ENCODE data around the gene DCAF15. TPM values are rescaled to one million over a fixed set of nuclear protein-coding genes. Genes with fewer than 3 reads are reported as not detected.

Gene DCAF15
- total RNA-seq, 2 experiments from 2014 or later, result 67.7 to 70.6 TPM

DNA sequence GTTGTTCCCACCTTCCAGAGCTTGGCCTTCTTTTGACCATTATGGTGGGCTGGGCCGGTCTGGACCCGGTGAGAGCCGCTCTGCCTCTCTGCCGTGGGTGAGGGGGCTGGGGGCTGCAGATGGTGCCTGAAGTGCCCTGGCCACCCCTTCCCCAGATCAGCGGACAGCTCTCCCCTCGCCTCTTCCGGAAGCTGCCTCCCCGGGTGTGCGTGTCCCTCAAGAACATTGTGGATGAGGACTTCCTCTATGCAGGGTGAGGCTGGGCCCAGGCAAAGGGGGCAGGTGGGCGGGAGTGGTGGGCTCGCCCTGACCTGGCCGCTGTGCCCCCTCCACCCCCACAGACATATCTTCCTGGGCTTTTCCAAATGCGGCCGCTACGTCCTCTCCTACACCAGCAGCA is 1.9 kb downstream of the DCAF15 start:
- Mint-ChIP-seq H3K27me3 (ENCODE audit: low read depth) (no peaks in the 10 kb centered on the region), H3K9me3 (no peaks in the 10 kb centered on the region), H3K4me1 (ENCODE audit: low read depth) (peaks cover 20% of the 10 kb centered on the region), H3K27ac (no peak overlapping the region), H3K36me3 (ENCODE audit: low read depth) (peaks cover 13% of the 10 kb centered on the region), H3K4me3 (peak overlapping the region; percentile 38)
- intact Hi-C loops (cut with micrococcal nuclease), result loop anchor here (5.0 kb wide), 2 partner anchors 93 to 118 kb away; partner anchors contain the start of gene MISP3
- CTCF ChIA-PET, result interaction anchor here (0.5 to 2.6 kb wide), 3 partner anchors 31 to 120 kb away, joined by 3 to 5 read pairs (median 3); no protein-coding TSS in a partner anchor
- no peak for DNase-seq

DNA sequence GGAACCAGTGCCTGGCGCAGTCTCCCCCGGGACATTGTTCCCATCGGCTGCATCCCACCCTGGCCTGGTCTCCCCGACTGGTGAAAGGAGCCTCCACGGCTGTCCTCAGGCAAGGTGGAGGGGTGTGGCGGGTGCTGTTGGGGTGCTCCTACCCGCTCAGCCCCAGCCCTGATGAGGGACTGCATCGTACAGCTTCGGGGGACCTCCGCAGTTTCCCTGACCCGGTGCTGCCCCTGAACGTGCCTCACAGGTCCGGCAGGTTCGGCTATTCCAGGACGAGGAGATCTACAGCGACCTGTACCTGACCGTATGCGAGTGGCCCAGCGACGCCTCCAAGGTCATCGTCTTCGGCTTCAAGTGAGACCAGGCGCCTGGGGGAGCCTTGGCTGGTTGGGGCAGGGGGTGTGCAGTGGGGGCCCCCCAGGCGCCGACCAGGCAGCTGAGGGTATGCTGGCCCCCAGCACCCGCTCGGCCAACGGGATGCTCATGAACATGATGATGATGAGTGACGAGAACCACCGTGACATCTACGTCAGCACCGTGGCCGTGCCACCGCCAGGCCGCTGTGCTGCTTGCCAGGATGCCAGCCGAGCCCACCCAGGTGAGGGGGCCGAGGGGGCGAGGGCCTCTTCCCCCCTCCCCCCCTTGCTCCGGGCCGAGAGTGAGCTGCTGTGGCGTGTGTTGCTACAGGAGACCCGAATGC is 3.5 kb downstream of the DCAF15 start:
- CTCF ChIA-PET, result interaction anchor here (1.2 to 2.6 kb wide), 2 partner anchors 29 to 69 kb away, joined by 5 to 6 read pairs; no protein-coding TSS in a partner anchor
- Mint-ChIP-seq H3K4me1 (ENCODE audit: low read depth) (peaks cover 20% of the 10 kb centered on the region), H3K27ac (no peak overlapping the region), H3K9me3 (no peaks in the 10 kb centered on the region), H3K36me3 (ENCODE audit: low read depth) (peaks cover 16% of the 10 kb centered on the region), H3K4me3 (no peak overlapping the region), H3K27me3 (ENCODE audit: low read depth) (no peaks in the 10 kb centered on the region)
- DNase-seq, result no peak
- intact Hi-C loops (cut with micrococcal nuclease), result no loop called here

DNA sequence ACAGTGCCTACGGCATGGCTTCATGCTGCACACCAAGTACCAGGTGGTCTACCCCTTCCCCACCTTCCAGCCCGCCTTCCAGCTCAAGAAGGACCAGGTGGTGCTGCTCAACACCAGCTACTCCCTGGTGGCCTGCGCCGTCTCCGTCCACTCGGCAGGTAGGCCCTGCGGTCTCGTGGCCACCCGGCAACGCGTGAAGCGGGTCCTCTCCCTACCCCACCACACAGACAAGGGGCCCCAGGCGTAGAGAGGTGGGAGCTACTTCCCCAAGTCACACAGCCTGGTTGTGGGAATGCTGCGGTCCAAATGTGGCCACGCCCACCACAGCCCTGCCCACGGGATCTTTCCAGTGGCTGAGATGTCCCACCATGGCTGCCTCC is 4.0 kb downstream of the DCAF15 start:
- Mint-ChIP-seq H3K4me1 (ENCODE audit: low read depth) (peaks cover 20% of the 10 kb centered on the region), H3K27ac (no peak overlapping the region), H3K4me3 (no peak overlapping the region), H3K9me3 (no peaks in the 10 kb centered on the region), H3K36me3 (ENCODE audit: low read depth) (peaks cover 17% of the 10 kb centered on the region), H3K27me3 (ENCODE audit: low read depth) (no peaks in the 10 kb centered on the region)
- CTCF ChIA-PET, result interaction anchor here (1.1 to 2.6 kb wide), 3 partner anchors 29 to 103 kb away, joined by 4 to 6 read pairs (median 5); no protein-coding TSS in a partner anchor
- no peak for DNase-seq
- intact Hi-C loops (cut with micrococcal nuclease), result no loop called here

DNA sequence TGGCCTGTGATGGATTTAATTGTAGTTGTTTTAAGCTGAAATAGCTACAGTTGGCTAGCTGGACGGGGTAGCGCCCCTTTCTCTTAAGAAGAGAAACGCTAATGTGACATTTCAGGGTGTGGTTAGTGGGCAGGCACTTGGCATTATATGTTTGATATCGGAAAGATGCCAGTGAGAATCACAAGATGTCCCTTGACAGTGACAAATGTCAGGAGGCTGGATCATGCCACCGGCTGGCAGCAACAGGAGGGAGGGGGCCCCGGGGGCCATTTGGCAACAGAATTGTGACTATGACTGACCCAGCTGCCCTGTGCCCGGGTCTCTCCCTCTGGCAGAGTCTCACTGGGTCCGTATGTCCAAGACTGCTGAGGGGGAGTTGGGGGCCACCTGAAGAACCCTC is 4.7 kb downstream of the DCAF15 start:
- Mint-ChIP-seq H3K9me3 (no peaks in the 10 kb centered on the region), H3K4me1 (ENCODE audit: low read depth) (peaks cover 18% of the 10 kb centered on the region), H3K36me3 (ENCODE audit: low read depth) (peaks cover 21% of the 10 kb centered on the region), H3K4me3 (no peak overlapping the region), H3K27ac (no peak overlapping the region), H3K27me3 (ENCODE audit: low read depth) (no peaks in the 10 kb centered on the region)
- intact Hi-C loops (cut with micrococcal nuclease), result no loop called here
- no peak for DNase-seq
- CTCF ChIA-PET, result interaction anchor here (1.1 to 1.2 kb wide), 2 partner anchors 70 to 102 kb away, joined by 4 to 6 read pairs; no protein-coding TSS in a partner anchor

DNA sequence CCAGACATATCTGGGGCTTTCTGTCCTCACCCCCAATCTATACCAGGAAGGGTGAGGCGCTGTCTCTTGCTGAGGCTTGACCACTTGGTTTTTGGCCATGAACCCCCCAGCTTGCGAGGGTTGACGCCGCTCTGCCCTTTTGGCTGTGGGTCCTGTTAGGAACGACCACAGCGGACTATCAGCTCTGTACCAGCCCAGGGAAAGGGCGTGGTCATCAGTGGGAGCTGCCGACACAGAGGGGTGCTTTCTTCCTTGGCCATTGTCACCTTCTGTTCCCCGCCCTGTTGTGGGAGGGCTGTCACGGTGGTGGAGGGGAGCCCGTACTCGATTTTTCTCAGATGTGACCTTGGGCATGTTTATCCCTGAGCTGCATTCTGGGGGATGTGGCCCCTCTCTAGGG is 5.7 kb downstream of the DCAF15 start:
- no peak overlapping the region for H3K27ac Mint-ChIP-seq
- H3K9me3 Mint-ChIP-seq, result no peaks in the 10 kb centered on the region
- intact Hi-C loops (cut with micrococcal nuclease), result no loop called here
- no peaks in the 10 kb centered on the region for H3K27me3 Mint-ChIP-seq (ENCODE audit: low read depth)
- DNase-seq, result no peak
- H3K4me1 Mint-ChIP-seq (ENCODE audit: low read depth), result peaks cover 17% of the 10 kb centered on the region
- no peak overlapping the region for H3K4me3 Mint-ChIP-seq
- H3K36me3 Mint-ChIP-seq (ENCODE audit: low read depth), result peaks cover 21% of the 10 kb centered on the region
- CTCF ChIA-PET, result interaction anchor here (0.7 kb wide), 1 partner anchor 84 kb away, joined by 4 read pairs; no protein-coding TSS in a partner anchor

DNA sequence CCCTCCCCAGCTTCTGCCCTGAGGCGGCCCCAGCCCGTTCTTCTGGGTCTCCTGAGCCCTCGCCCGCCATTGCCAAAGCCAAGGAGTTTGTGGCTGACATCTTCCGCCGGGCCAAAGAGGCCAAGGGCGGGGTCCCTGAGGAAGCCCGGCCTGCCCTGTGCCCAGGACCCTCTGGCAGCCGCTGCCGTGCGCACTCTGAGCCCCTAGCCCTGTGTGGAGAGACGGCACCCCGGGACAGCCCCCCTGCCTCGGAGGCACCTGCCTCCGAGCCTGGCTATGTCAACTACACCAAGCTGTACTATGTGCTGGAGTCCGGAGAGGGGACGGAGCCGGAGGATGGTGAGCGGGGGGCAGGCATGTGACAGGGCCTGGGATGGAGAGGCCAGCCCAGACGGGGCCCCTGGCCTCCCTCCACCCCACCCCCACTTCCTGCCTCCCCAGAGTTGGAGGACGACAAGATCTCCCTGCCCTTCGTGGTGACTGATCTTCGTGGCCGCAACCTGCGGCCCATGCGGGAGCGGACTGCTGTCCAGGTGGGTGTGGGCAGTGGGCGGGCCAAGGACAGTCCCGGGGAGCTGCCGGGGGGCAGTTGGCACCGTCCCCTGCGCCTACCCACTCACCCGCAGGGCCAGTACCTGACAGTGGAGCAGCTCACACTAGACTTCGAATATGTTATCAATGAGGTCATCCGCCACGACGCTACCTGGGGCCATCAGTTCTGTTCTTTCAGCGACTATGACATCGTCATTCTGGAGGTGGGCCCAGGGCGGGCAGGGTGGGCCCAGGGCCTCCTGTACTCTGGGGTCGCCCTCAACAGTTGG is 7.0 kb downstream of the DCAF15 start:
- H3K36me3 Mint-ChIP-seq (ENCODE audit: low read depth), result peaks cover 21% of the 10 kb centered on the region
- H3K27me3 Mint-ChIP-seq (ENCODE audit: low read depth), result no peaks in the 10 kb centered on the region
- H3K9me3 Mint-ChIP-seq, result no peaks in the 10 kb centered on the region
- H3K4me3 Mint-ChIP-seq, result no peak overlapping the region
- intact Hi-C loops (cut with micrococcal nuclease), result no loop called here
- CTCF ChIA-PET, result interaction anchor here (0.5 kb wide), 1 partner anchor 70 kb away, joined by 5 read pairs; no protein-coding TSS in a partner anchor
- H3K27ac Mint-ChIP-seq, result no peak overlapping the region
- peaks cover 6% of the 10 kb centered on the region for H3K4me1 Mint-ChIP-seq (ENCODE audit: low read depth)
- DNase-seq, result no peak

DNA sequence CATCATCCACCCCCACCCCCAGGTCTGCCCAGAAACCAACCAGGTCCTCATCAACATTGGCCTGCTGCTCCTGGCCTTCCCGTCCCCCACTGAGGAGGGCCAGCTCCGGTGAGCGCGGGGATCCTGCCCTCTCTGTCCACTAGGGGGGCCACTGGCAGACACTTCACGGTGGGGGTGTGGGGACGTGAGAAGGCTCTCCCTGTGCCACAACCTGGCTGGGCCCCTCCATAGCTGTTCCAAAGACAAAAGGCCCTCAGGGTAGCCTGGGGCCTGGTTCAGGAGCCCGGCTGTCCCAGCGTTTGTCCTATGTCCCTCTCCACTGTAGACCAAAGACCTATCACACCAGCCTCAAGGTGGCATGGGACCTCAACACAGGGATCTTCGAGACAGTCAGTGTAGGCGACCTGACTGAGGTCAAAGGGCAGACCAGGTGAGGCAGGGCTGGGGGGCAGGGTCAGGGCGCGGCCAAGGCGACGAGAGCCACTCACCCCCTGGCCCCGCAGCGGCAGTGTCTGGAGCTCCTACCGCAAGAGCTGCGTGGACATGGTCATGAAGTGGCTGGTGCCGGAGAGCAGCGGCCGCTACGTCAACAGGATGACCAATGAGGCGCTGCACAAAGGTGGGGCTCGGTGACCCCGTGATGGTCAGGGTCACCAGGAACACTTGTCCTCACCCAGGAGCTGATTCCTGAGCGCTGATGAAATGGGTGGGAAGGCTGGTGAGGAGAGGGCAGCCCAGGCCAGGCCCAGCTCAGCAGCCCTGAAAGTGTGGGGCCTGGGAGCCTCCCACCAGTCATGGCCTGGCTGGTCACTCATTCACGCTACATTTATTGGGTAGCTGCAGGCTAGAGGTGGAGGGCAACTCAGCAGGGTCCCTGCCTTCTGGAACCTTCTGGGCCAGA is 7.9 kb downstream of the DCAF15 start:
- no peaks in the 10 kb centered on the region for H3K27me3 Mint-ChIP-seq (ENCODE audit: low read depth)
- H3K9me3 Mint-ChIP-seq, result no peaks in the 10 kb centered on the region
- intact Hi-C loops (cut with micrococcal nuclease), result no loop called here
- H3K4me3 Mint-ChIP-seq, result no peak overlapping the region
- CTCF ChIA-PET, result interaction anchor here (0.5 kb wide), 1 partner anchor 69 kb away, joined by 5 read pairs; no protein-coding TSS in a partner anchor
- DNase-seq, result no peak
- H3K4me1 Mint-ChIP-seq (ENCODE audit: low read depth), result peaks cover 3% of the 10 kb centered on the region
- H3K27ac Mint-ChIP-seq, result peak overlapping the region; percentile 70
- peaks cover 21% of the 10 kb centered on the region for H3K36me3 Mint-ChIP-seq (ENCODE audit: low read depth)

DNA sequence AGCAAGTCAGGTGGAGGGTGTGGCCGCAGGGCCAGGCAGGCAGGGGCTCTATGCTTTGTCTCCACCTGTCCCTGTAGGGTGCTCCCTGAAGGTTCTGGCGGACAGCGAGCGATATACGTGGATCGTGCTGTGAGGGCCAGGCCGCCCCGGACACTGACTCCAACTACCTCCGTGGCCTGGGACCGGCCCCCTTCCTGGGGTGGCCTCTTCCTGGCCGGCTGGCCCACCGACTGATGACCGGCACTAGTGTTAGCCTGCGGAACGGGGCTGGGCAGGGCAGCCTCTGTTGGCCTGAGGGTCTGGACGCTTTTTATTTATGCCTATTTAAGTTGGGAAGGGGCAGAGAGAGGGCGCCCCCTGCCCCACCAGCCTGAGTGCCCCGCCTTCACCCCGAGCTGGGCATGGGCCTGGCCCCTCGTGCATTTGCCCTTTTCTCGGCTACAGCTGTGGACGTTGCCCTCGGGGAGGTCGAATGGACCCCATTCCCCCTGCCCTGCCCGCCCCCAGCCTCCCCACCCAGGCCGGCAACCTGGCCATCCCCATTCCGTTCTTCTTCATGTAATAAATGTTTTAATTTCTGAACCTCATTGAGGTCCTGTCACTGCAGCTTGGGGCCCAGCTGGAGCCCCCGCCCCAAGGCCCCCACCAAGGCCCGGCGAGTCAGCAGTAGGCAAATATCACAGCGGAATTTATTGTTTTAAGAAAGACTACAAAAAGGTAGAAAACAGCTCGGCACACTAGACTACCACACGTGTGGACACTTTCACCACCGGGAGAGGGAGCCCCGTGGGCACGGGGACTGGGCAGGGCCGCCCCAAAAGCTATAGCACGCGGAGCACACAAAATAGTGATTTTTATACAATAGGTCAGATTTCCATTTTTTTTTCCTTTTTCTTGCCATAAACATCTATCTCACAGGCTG is 8.8 kb downstream of the DCAF15 start:
- peak overlapping the region; percentile 70 for H3K27ac Mint-ChIP-seq
- DNase-seq, result no peak
- no peaks in the 10 kb centered on the region for H3K27me3 Mint-ChIP-seq (ENCODE audit: low read depth)
- CTCF ChIA-PET, result no interaction called here
- H3K4me1 Mint-ChIP-seq (ENCODE audit: low read depth), result peaks cover 3% of the 10 kb centered on the region
- intact Hi-C loops (cut with micrococcal nuclease), result no loop called here
- H3K36me3 Mint-ChIP-seq (ENCODE audit: low read depth), result peaks cover 17% of the 10 kb centered on the region
- H3K9me3 Mint-ChIP-seq, result no peaks in the 10 kb centered on the region
- no peak overlapping the region for H3K4me3 Mint-ChIP-seq

DNA sequence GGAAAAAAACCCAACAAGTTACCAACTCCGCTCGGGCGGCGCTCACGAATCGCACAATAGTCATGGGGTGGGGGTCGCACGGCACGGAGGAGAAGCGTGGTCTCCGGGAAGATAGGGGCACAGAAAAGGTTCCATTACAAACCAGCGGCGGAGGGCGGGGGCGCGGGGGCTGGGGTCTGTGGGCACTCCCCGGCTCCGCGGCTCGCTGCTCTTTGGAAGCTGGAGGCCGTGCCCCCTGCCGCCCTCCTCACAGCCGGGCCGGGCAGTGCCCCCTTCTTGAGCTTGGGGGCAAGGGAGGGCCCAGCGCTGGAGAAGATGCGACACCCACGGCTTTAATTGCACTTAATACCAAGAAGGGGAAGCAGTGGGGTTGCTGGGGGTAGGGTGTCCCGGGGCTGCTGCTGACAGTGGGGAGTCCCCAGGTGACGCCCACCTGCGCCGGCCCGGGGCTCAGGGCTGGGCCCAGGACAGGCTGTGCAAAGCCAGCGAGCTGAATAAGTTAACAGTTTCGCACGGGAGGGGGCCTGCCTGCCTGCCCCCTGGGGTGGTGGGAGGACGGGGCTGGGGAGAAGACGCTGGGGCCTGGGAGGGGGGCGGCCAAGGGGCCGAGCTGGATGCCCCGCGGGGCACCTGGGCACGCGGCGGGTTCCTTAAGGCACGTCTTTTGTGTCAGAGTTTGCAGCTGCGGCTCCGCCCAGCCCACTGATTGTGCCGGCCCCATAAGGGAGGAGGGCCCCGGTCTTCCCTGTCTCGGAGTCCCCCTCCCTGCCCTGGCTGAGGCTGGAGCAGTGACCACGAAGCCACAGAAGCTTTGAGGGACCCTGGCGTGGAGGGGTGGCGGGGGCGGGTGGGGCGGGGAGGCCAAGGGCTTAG is 9.8 kb downstream of the DCAF15 start:
- no peak overlapping the region for H3K27ac Mint-ChIP-seq
- H3K27me3 Mint-ChIP-seq (ENCODE audit: low read depth), result no peaks in the 10 kb centered on the region
- CTCF ChIA-PET, result no interaction called here
- peaks cover 9% of the 10 kb centered on the region for H3K36me3 Mint-ChIP-seq (ENCODE audit: low read depth)
- DNase-seq, result no peak
- H3K4me3 Mint-ChIP-seq, result no peak overlapping the region
- intact Hi-C loops (cut with micrococcal nuclease), result no loop called here
- H3K4me1 Mint-ChIP-seq (ENCODE audit: low read depth), result peaks cover 3% of the 10 kb centered on the region
- H3K9me3 Mint-ChIP-seq, result no peaks in the 10 kb centered on the region

DNA sequence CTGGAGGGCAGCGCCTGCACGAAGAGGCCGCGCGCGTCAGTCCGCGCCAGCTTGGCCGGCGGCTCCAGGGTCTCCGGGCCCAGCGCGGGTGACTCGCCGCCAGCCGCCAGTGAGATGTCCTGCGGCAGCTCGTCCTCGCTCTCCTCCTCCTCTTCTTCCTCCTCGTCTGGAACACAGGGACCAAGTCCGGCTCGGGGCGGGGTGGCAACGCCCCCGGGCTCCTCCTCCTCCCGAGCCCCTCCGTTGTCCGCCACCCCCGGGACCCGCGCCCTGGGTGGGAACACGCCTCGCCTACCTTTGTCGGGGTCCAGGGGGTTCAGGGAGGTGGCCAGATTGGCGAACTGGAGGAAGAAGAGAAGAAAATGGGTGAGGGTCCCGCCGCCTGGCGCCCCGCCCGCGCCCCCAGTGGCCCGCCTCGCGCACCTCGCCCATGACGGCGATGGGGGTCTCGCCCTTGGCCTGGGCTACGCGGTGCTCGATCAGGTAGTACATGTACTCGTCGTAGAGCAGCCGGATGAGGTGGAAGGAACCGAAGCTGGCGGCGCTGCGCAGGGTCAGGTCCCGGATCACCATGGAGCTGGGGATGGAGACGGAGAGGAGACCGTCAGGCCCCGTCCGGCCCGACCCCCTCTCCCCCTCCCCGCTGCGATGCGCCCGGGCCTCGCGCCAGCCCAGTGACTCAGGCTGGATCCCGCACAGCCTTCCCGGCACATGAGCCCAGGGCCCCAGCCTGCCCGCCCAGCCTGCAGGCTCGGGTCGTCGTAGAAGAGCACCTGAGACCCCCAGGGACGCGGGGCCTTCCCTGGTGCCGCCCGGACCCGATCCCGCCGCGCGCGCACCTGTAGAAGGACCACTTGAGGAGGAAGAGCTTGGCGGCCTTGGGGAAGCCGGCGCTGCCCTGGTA is 10.6 kb downstream of the DCAF15 start:
- Mint-ChIP-seq H3K36me3 (ENCODE audit: low read depth) (peaks cover 9% of the 10 kb centered on the region), H3K4me1 (ENCODE audit: low read depth) (peaks cover 3% of the 10 kb centered on the region), H3K27me3 (ENCODE audit: low read depth) (no peaks in the 10 kb centered on the region), H3K4me3 (no peak overlapping the region), H3K27ac (no peak overlapping the region), H3K9me3 (no peaks in the 10 kb centered on the region)
- no peak for DNase-seq
- intact Hi-C loops (cut with micrococcal nuclease), result no loop called here
- CTCF ChIA-PET, result no interaction called here
